Ovary (tissue), 9 donors: ENCODE results near the gene NEO1. TPM values are rescaled to one million over a fixed set of nuclear protein-coding genes. Genes with fewer than 3 reads are reported as not detected.
"Not testable (repeated sequence)": the region's sequence is repeated elsewhere in the genome, so short reads cannot be mapped to it uniquely, and the experiment has no call there.

ENCODE experiments used
- DNase-seq, 5 donors: peaks; one replicate each; pipeline ENCODE4 v3.0.0-alpha.2; 2019 to 2020
- H3K27ac ChIP-seq, 2 donors: fragments of 200-600 bp; one replicate each; pipeline versions ENCODE4 v1.5.1 to v1.8.0; 2019 to 2022
- H3K27me3 ChIP-seq: fragments of 200-600 bp; one replicate; pipeline ENCODE4 v1.8.0; 2022
- H3K36me3 ChIP-seq: fragments of 200-600 bp; sonication (generic); one replicate; pipeline ENCODE4 v1.5.1; 2019
- H3K4me1 ChIP-seq: one replicate; pipeline ENCODE4 v1.8.1; 2013; ENCODE audit warnings: mild to moderate bottlenecking, moderate library complexity; ENCODE audit not compliant: insufficient read depth
- H3K4me3 ChIP-seq: fragments of 200-600 bp; sonication (generic); one replicate; pipeline ENCODE4 v1.5.1; 2017
- H3K9me3 ChIP-seq, 2 donors: fragments of 200-600 bp in 1 of 2; sonication (generic) in 1 of 2; one replicate each; pipeline versions ENCODE4 v1.5.1 to v1.8.1; 2013 to 2019; ENCODE audit warnings: mild to moderate bottlenecking in 1 of 2, moderate library complexity in 1 of 2
- EP300 ChIP-seq: sonication (generic); formaldehyde crosslinking; IDR thresholded peaks from one replicate; pipeline ENCODE4 v1.6.1; 2017; ENCODE audit warnings: antibody characterized with exemption
- POLR2A ChIP-seq: fragments of 450-650 bp; IDR thresholded peaks from one replicate; pipeline ENCODE4 v1.6.1; 2017; ENCODE audit warnings: antibody characterized with exemption, mild to moderate bottlenecking, moderate library complexity
- WGBS, 3 donors: extraction: QIAGEN DNeasy Blood & Tissue Kit in 1 of 3; methylation state at CpG; one replicate each; pipeline versions ENCODE4 v1.1.5 to v1.1.7; 2013 to 2017; 5-methylcytosine and 5-hydroxymethylcytosine counted together
- intact Hi-C, 4 donors: fragments of 100-400 bp; cut with DNase I; formaldehyde crosslinking; loops; one replicate each; pipeline versions ENCODE4 v1.11.0 to v1.15.1; 2022 to 2023
- polyA plus RNA-seq, 2 donors: library from polyadenylated mRNA; stranded (reverse); fragments of 200-250 nt in 1 of 2; fragments of 350-450 nt in 1 of 2; fragmentation: Illumina TruSeq in 1 of 2; extraction: RNeasy Lipid Tissue Mini Kit (QIAGEN cat#74804) in 1 of 2; gene quantifications; one replicate each; pipeline ENCODE4 v1.2.3, GENCODE V29; 2013 to 2014
- total RNA-seq, 7 donors: library from RNA; depleted of rRNA in 2 of 7; stranded (reverse); fragments of >200 nt in 2 of 7; fragmentation: NEBNext Ultra II Directional in 3 of 7; extraction: Animal tissue kit (Norgen Biotek cat#: 25700) in 3 of 7; gene quantifications; one replicate each; pipeline versions ENCODE4 v1.1.0 to v1.2.4, GENCODE V29; 2016 to 2023
- TF ChIP-seq, protein P1 (sequence below), 3 donors: fragments of 450-650 bp in 2 of 3; fragments of 200-600 bp in 1 of 3; IDR thresholded peaks; one replicate each; pipeline versions ENCODE4 v1.5.1 to v1.8.0; 2016 to 2022; ENCODE audit warnings: antibody characterized with exemption in 3 of 3, mild to moderate bottlenecking in 1 of 3
- donor health status: DM: no; HTN: no; CAD: no; lungs with moderate emphysema.
- donor health status: DM: no; HTN: no; CAD: no.
- donor health status: Bipolar disorder and iron deficiency.
- donor health status: DM: yes; HTN: yes; CAD: no.
- donor health status: DM: no; HTN: no; CAD: no.
- donor health status: DM: yes; HTN: yes; CAD: no.

Gene NEO1
- total and polyA plus RNA-seq, 9 donors = 22.8 to 54.7 (median 40.7) TPM

DNA sequence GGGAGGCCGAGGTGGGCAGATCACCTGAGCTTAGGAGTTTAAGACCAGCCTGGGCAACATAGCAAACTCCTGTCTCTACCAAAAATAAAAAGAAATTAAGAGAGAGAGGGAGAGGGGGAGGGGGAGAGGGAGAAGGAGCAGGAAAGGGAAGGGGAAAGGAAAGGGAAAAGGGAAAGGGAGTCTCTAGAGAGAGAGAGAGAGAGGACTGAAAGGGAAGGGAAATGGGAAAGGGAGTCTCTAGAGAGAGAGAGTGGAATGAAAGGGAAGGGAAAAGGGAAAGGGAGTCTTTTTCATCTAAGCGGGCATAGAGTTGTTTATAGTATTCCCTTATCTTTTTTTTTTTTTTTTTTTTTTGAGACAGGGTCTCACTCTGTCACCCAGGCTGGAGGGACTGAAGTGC is 148.1 kb downstream of the NEO1 start:
- no peak for DNase-seq
- H3K4me3 ChIP-seq = no peak overlapping the region
- no peaks in the 10 kb centered on the region for H3K36me3 ChIP-seq
- intact Hi-C loops = no loop called here
- H3K9me3 ChIP-seq = no peaks in the 10 kb centered on the region
- 90 to 99% (median 98%) methylated on average over 2 of the region's 2 CpGs for WGBS, 3 donors
- H3K27me3 ChIP-seq = no peaks in the 10 kb centered on the region
- H3K27ac ChIP-seq = no peak overlapping the region
- no peak for TF ChIP-seq POLR2A
- TF ChIP-seq, protein P1, sequence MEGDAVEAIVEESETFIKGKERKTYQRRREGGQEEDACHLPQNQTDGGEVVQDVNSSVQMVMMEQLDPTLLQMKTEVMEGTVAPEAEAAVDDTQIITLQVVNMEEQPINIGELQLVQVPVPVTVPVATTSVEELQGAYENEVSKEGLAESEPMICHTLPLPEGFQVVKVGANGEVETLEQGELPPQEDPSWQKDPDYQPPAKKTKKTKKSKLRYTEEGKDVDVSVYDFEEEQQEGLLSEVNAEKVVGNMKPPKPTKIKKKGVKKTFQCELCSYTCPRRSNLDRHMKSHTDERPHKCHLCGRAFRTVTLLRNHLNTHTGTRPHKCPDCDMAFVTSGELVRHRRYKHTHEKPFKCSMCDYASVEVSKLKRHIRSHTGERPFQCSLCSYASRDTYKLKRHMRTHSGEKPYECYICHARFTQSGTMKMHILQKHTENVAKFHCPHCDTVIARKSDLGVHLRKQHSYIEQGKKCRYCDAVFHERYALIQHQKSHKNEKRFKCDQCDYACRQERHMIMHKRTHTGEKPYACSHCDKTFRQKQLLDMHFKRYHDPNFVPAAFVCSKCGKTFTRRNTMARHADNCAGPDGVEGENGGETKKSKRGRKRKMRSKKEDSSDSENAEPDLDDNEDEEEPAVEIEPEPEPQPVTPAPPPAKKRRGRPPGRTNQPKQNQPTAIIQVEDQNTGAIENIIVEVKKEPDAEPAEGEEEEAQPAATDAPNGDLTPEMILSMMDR (IDR thresholded peaks at IDR 0.05) = no peak
- no peak for TF ChIP-seq EP300
- no peaks in the 10 kb centered on the region for H3K4me1 ChIP-seq

DNA sequence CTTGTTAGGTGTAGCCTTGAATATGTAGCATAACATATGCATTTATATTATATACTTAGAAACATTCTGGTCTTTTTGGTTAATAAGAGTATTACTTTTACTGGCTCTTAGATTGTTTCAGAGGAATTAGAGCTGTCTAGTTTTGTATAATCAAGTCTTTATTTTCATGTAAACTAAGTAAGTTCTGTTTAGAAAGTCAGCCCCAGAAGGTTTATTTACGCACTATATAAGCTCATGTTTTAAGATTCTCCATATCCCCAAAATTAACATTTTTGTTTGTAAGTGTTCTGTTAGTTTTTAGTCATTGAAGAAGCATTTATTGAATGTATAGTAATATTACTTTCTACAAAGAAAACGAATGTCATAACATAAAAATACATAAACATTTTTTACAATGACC is 158.4 kb downstream of the NEO1 start:
- Histone ChIP-seq H3K27ac (no peak overlapping the region), H3K4me1 (no peaks in the 10 kb centered on the region), H3K36me3 (no peaks in the 10 kb centered on the region), H3K27me3 (no peaks in the 10 kb centered on the region), H3K9me3 (no peaks in the 10 kb centered on the region), H3K4me3 (no peak overlapping the region)
- intact Hi-C loops = no loop called here
- no peak for DNase-seq
- 92 to 95% (median 93%) methylated on average over 2 of the region's 2 CpGs for WGBS, 3 donors
- TF ChIP-seq, protein P1 (IDR thresholded peaks at IDR 0.05) = no peak
- no peak for TF ChIP-seq EP300
- no peak for TF ChIP-seq POLR2A

DNA sequence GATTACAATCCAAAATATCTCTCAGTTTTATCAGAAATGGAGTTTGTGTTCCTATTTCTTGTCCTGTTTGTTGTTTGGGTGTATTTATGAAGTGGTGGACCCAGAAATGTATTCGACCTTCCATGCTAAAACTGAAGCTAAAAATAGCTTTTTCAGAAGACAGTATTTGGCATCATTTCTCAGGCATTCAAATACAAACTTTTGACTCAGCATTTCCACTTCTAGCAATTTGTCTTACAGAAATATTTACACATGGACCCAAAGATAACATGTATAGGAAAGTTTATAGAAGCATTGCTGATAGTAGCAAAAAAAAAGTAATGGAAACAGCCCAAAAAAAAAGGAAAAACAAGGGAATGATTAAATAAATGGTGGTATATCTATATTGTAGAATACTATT is 160.2 kb downstream of the NEO1 start:
- Histone ChIP-seq H3K27ac (no peak overlapping the region), H3K4me1 (no peaks in the 10 kb centered on the region), H3K27me3 (no peaks in the 10 kb centered on the region), H3K36me3 (no peaks in the 10 kb centered on the region), H3K4me3 (no peak overlapping the region), H3K9me3 (no peaks in the 10 kb centered on the region)
- no peak for DNase-seq
- WGBS, 3 donors = 2 to 10% (median 8%) methylated on average over 1 of the region's 1 CpG
- intact Hi-C loops = no loop called here
- TF ChIP-seq, protein P1 (IDR thresholded peaks at IDR 0.05) = no peak

GRCh38 chr15:73221450-73221849 is 169.2 kb downstream of the NEO1 start:
- H3K36me3 ChIP-seq, H3K27ac ChIP-seq, intact Hi-C loops, H3K27me3 ChIP-seq, DNase-seq, H3K9me3 ChIP-seq, H3K4me1 ChIP-seq, H3K4me3 ChIP-seq: not testable (repeated sequence)
- 96 to 99% (median 97%) methylated on average over 11 of the region's 11 CpGs for WGBS, 3 donors

- H3K4me3 ChIP-seq = no peak overlapping the region
- TF ChIP-seq POLR2A (no peak), EP300 (no peak)
- TF ChIP-seq, protein P1 (IDR thresholded peaks at IDR 0.05) = no peak
- WGBS, 3 donors = 93 to 96% (median 93%) methylated on average over 13 of the region's 13 CpGs
Measured at GRCh38 chr15:73225358-73226015, 173.2 kb downstream of the NEO1 start.

More at GRCh38 chr15:73225358-73226015, 173.2 kb downstream of the NEO1 start:
- DNase-seq = no peak
- no peaks in the 10 kb centered on the region for H3K27me3 ChIP-seq
- intact Hi-C loops = no loop called here
- no peak overlapping the region for H3K27ac ChIP-seq
- no peaks in the 10 kb centered on the region for H3K4me1 ChIP-seq
- no peaks in the 10 kb centered on the region for H3K36me3 ChIP-seq
- no peaks in the 10 kb centered on the region for H3K9me3 ChIP-seq
